Left lung (tissue), 10 donors: ENCODE measurements around the gene CDH12. TPM values are rescaled to one million over a fixed set of nuclear protein-coding genes. Genes with fewer than 3 reads are reported as not detected.

ENCODE experiments used
- ATAC-seq: fragments of 200-7000 bp; cut with Tn5 transposase; one replicate; pipeline ENCODE4 v1.9.1; 2020; ENCODE audit warnings: moderate library complexity
- DNase-seq, 4 donors: peaks; one replicate each; pipeline ENCODE4 v3.0.0-alpha.2; 2013 to 2020
- H3K27ac ChIP-seq, 2 donors: fragments of 200-600 bp; sonication (generic) in 1 of 2; one replicate each; pipeline versions ENCODE4 v1.5.0 to v1.8.0; 2020 to 2021
- H3K27me3 ChIP-seq, 2 donors: fragments of 200-600 bp; sonication (generic) in 1 of 2; one replicate each; pipeline versions ENCODE4 v1.5.0 to v1.8.0; 2020 to 2021
- H3K36me3 ChIP-seq, 2 donors: fragments of 200-600 bp; sonication (generic) in 1 of 2; one replicate each; pipeline versions ENCODE4 v1.5.0 to v1.8.0; 2020 to 2021
- H3K4me1 ChIP-seq, 2 donors: fragments of 200-600 bp; one replicate each; pipeline ENCODE4 v1.8.0; 2021
- H3K4me3 ChIP-seq, 2 donors: fragments of 200-600 bp; sonication (generic) in 1 of 2; one replicate each; pipeline versions ENCODE4 v1.5.0 to v1.8.0; 2020 to 2021; ENCODE audit warnings: mild to moderate bottlenecking in 1 of 2
- H3K9me3 ChIP-seq, 2 donors: fragments of 200-600 bp; sonication (generic) in 1 of 2; one replicate each; pipeline versions ENCODE4 v1.5.0 to v1.8.0; 2020 to 2021
- CTCF ChIP-seq, 2 donors: fragments of 200-600 bp; sonication (generic) in 1 of 2; IDR thresholded peaks; one replicate each; pipeline versions ENCODE4 v1.5.0 to v1.8.0; 2021; ENCODE audit warnings: antibody characterized with exemption in 2 of 2
- intact Hi-C, 2 donors: fragments of 100-400 bp; cut with DNase I; formaldehyde crosslinking; loops; one replicate each; pipeline versions ENCODE4 v1.11.2 to v1.14.2; 2022
- polyA plus RNA-seq, 6 donors: library from polyadenylated mRNA; unstranded; fragments of 120-200 nt; gene quantifications; one replicate each; pipeline ENCODE4 v1.2.1, GENCODE V29; 2013; ENCODE audit not compliant: insufficient read length in 6 of 6
- total RNA-seq, 2 donors: library from RNA; stranded (reverse); fragmentation: NEBNext Ultra II Directional; extraction: Animal tissue kit (Norgen Biotek cat#: 25700); gene quantifications; one replicate each; pipeline ENCODE4 v1.2.1, GENCODE V29; 2021
- donor health status: DM: no; HTN: yes; CAD: no.
- donor health status: DM: no; HTN: no; CAD: no.

CDH12 gene
- total and polyA plus RNA-seq, 8 donors: 2.6 to 6.5 (median 5.2) TPM; not detected in 2

GRCh38 chr5:22470408-22470807, 382.7 kb downstream of the CDH12 start:
- H3K36me3 ChIP-seq: no peaks in the 10 kb centered on the region
- intact Hi-C loops: no loop called here

DNA sequence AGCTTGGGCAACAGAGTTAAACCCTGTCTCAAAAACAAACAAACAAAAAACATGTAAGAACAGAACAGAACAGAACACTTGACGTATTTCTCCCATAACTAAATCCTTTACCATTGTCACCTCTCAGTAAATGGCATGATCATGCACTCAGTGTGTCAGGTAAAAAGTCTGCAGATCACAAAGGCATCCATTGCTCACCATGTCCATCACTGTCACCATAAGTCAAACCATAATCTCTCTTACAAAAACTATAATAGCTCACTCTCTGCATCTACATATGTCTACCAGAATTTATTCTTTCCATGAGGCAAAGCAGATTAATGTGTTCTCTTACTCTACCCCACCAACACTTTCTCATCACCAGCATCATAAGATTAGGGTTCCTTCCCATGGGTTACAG, 387.5 kb downstream of the CDH12 start:
- Histone ChIP-seq H3K4me3 (no peak overlapping the region), H3K36me3 (no peaks in the 10 kb centered on the region), H3K27ac (no peak overlapping the region), H3K27me3 (no peaks in the 10 kb centered on the region), H3K9me3 (no peaks in the 10 kb centered on the region), H3K4me1 (no peaks in the 10 kb centered on the region)
- intact Hi-C loops: no loop called here
- no peak for TF ChIP-seq CTCF (IDR thresholded peaks at IDR 0.05)
- no peak for DNase-seq
- ATAC-seq: no peak

More at GRCh38 chr5:22470408-22470807, 382.7 kb downstream of the CDH12 start:
- TF ChIP-seq CTCF (IDR thresholded peaks at IDR 0.05): no peak
- ATAC-seq: peak; percentile 72
- Histone ChIP-seq H3K9me3 (no peaks in the 10 kb centered on the region), H3K27me3 (no peaks in the 10 kb centered on the region), H3K4me3 (no peak overlapping the region), H3K4me1 (no peaks in the 10 kb centered on the region), H3K27ac (no peak overlapping the region)
- DNase-seq: no peak

DNA sequence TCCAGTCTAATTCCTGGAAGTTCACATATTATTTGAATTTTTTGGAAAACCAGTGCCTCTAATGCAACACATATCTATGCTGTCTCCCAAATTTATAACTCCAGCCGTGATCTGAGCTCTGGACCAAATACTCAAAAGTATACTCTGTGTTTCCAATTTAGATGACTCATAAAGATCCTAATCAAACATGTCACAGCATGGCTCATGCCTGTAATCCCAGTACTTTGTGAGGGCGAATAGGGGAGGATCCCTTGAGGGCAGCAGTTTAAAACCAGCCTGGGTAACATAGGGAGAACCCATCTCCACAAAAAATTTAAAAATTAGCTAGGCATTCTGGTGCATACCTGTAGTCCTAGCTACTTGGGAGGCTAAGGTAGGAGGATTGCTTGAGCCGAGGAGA, 388.0 kb downstream of the CDH12 start:
- no peak for TF ChIP-seq CTCF (IDR thresholded peaks at IDR 0.05)
- no peak for ATAC-seq
- H3K27ac ChIP-seq: no peak overlapping the region
- no peaks in the 10 kb centered on the region for H3K9me3 ChIP-seq
- no peaks in the 10 kb centered on the region for H3K36me3 ChIP-seq
- H3K4me1 ChIP-seq: no peaks in the 10 kb centered on the region
- H3K4me3 ChIP-seq: no peak overlapping the region
- intact Hi-C loops: no loop called here
- H3K27me3 ChIP-seq: no peaks in the 10 kb centered on the region
- DNase-seq: no peak

DNA sequence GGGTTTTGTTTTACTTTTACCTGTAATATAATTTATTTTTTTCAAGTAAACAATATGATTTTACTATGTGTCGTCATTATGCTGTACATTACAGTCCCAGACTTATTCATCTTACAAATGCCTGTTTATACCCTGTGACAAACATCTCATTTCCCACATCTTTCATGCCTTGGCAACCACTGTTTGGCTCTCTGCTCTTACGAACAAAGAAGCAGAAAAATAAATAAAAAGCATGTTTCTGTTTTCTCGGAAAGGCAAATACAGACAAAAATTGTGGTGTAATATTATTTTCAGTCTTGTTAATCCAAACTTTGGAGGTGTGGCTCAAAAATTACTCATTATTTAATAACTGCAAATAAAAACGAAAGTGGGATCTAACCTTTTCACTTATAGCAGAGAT, 393.0 kb downstream of the CDH12 start:
- no peak for TF ChIP-seq CTCF (IDR thresholded peaks at IDR 0.05)
- Histone ChIP-seq H3K4me1 (no peaks in the 10 kb centered on the region), H3K27me3 (no peaks in the 10 kb centered on the region), H3K4me3 (no peak overlapping the region), H3K9me3 (no peaks in the 10 kb centered on the region), H3K36me3 (no peaks in the 10 kb centered on the region), H3K27ac (no peak overlapping the region)
- ATAC-seq (no peak), DNase-seq (peak in 2 of 4 donors; percentile 19 to 25)
- intact Hi-C loops: no loop called here

DNA sequence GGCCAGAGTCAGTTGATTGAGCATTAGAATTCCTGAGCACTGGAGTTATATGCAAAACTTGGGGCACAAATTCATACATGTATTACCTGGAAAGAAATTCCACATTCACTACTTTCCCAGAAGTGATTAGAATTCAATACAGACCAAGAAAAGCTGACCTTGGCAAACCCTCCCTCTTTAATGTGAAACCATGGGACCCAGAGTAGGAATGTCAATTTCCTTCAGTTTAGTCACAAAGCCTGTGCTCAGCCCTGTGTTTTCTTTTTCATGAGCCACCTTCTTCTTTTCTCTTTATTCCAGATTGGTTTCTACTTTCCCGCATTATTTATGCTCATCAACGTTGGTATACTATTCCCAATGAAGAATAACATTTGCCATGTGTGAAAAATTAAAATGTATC, 420.2 kb downstream of the CDH12 start:
- H3K4me3 ChIP-seq: no peak overlapping the region
- DNase-seq: no peak
- H3K9me3 ChIP-seq: no peaks in the 10 kb centered on the region
- no peak overlapping the region for H3K27ac ChIP-seq
- no peaks in the 10 kb centered on the region for H3K36me3 ChIP-seq
- H3K27me3 ChIP-seq: no peaks in the 10 kb centered on the region
- ATAC-seq: no peak
- intact Hi-C loops: no loop called here
- TF ChIP-seq CTCF (IDR thresholded peaks at IDR 0.05): no peak
- no peaks in the 10 kb centered on the region for H3K4me1 ChIP-seq
